Endodermal cell (in vitro differentiated cells): Measurements from ENCODE around the gene DLGAP1. TPM values are rescaled to one million over a fixed set of nuclear protein-coding genes. Genes with fewer than 3 reads are reported as not detected.

Experiments used
- DNase-seq: peaks from one replicate; pipeline ENCODE4 v3.0.0-alpha.2; 2017
- H3K27ac ChIP-seq: 2 replicates; pipeline ENCODE4 v1.5.1; 2013; ENCODE audit warnings: mild to moderate bottlenecking, low read depth, low read length, moderate library complexity
- H3K27me3 ChIP-seq: 2 replicates; pipeline ENCODE4 v1.6.1; 2013; ENCODE audit warnings: mild to moderate bottlenecking, low read length, moderate library complexity; ENCODE audit not compliant: insufficient read depth, control insufficient read depth, poor library complexity, severe bottlenecking
- H3K36me3 ChIP-seq: 2 replicates; pipeline ENCODE4 v1.7.0; 2013; ENCODE audit warnings: mild to moderate bottlenecking, low read length, moderate library complexity; ENCODE audit not compliant: control insufficient read depth, insufficient read depth
- H3K4me1 ChIP-seq: one replicate; pipeline ENCODE4 v1.7.0; 2013; ENCODE audit warnings: low read length; ENCODE audit not compliant: control insufficient read depth, insufficient read depth
- H3K4me3 ChIP-seq: 2 replicates; pipeline ENCODE4 v1.5.1; 2013; ENCODE audit warnings: mild to moderate bottlenecking, low read length, moderate library complexity
- H3K9ac ChIP-seq: 2 replicates; pipeline ENCODE4 v1.6.1; 2013; ENCODE audit warnings: mild to moderate bottlenecking, low read length, moderate library complexity; ENCODE audit not compliant: poor library complexity, severe bottlenecking; ENCODE audit errors: extremely low read depth
- H3K9me3 ChIP-seq: 2 replicates; pipeline ENCODE4 v1.6.1; 2013; ENCODE audit warnings: mild to moderate bottlenecking, low read length, moderate library complexity; ENCODE audit not compliant: control insufficient read depth
- H3K27ac Mint-ChIP-seq: 2 replicates; pipeline ENCODE4 v1.8.0; 2020; ENCODE audit warnings: mixed read lengths
- H3K27me3 Mint-ChIP-seq: 2 replicates; pipeline ENCODE4 v1.8.0; 2021; ENCODE audit warnings: mild to moderate bottlenecking, mixed read lengths; ENCODE audit not compliant: insufficient read depth
- H3K36me3 Mint-ChIP-seq: 2 replicates; pipeline ENCODE4 v1.8.0; 2020; ENCODE audit warnings: low read depth, mixed read lengths
- H3K4me1 Mint-ChIP-seq: 2 replicates; pipeline ENCODE4 v1.8.0; 2020; ENCODE audit warnings: mixed read lengths
- H3K4me3 Mint-ChIP-seq: 2 replicates; pipeline ENCODE4 v1.8.0; 2020; ENCODE audit warnings: mild to moderate bottlenecking, moderate library complexity, mixed read lengths
- H3K9me3 Mint-ChIP-seq: 2 replicates; pipeline ENCODE4 v1.8.0; 2020; ENCODE audit warnings: mild to moderate bottlenecking, mixed read lengths
- WGBS, 2 experiments: methylation state at CpG; one replicate each; pipeline versions ENCODE4 v1.1.5 to v1.1.7; 2013; ENCODE audit warnings: missing lambda C conversion rate in 2 of 2, mixed read lengths in 1 of 2; ENCODE audit not compliant: insufficient coverage in 1 of 2, insufficient read length in 1 of 2; 5-methylcytosine and 5-hydroxymethylcytosine counted together
- total RNA-seq, 2 donors: library from RNA; stranded (reverse); fragmentation: NEBNext Ultra II Directional in 1 of 2; extraction: Animal tissue kit (Norgen Biotek cat#: 25700) in 1 of 2; gene quantifications; 2 replicates in 1 of 2; 3 replicates in 1 of 2; pipeline ENCODE4 v1.2.1, GENCODE V29; 2021
- TF ChIP-seq, protein P1 (sequence below): fragments of 200-600 bp; sonication (generic); conservative IDR thresholded peaks from 2 replicates; pipeline ENCODE4 v1.5.0; 2021; ENCODE audit warnings: antibody characterized with exemption, mild to moderate bottlenecking

Gene DLGAP1
- total RNA-seq, 2 donors from 2014 or later: 11.5 to 21.5 TPM

DNA sequence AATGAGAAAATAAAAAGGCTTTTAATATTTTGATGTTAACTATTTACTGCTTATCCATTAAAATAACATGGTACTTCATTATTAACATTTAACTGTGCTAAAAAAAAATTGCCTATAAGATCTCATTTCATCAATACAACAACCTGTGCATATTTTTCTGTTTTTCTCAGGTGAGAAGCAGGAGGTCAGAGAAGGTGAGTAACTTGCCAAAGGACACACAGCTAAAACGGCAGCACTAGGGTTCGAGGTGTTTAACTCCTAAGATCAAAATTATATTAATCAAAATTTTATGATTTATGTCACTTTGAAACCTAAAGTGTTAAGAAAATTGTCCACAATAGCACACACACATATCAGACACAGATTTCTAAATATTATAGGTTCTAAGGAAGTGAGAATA lies 639.1 kb downstream of the DLGAP1 start:
- H3K27me3 Mint-ChIP-seq: no peaks in the 10 kb centered on the region
- no peak overlapping the region for H3K9ac ChIP-seq
- TF ChIP-seq, protein P1, sequence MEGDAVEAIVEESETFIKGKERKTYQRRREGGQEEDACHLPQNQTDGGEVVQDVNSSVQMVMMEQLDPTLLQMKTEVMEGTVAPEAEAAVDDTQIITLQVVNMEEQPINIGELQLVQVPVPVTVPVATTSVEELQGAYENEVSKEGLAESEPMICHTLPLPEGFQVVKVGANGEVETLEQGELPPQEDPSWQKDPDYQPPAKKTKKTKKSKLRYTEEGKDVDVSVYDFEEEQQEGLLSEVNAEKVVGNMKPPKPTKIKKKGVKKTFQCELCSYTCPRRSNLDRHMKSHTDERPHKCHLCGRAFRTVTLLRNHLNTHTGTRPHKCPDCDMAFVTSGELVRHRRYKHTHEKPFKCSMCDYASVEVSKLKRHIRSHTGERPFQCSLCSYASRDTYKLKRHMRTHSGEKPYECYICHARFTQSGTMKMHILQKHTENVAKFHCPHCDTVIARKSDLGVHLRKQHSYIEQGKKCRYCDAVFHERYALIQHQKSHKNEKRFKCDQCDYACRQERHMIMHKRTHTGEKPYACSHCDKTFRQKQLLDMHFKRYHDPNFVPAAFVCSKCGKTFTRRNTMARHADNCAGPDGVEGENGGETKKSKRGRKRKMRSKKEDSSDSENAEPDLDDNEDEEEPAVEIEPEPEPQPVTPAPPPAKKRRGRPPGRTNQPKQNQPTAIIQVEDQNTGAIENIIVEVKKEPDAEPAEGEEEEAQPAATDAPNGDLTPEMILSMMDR: no peak
- H3K27me3 ChIP-seq: no peaks in the 10 kb centered on the region
- DNase-seq: no peak
- no peaks in the 10 kb centered on the region for H3K9me3 ChIP-seq
- H3K4me1 ChIP-seq: no peaks in the 10 kb centered on the region
- no peak overlapping the region for H3K27ac ChIP-seq
- H3K27ac Mint-ChIP-seq: no peak overlapping the region
- no peak overlapping the region for H3K4me3 ChIP-seq
- no peaks in the 10 kb centered on the region for H3K36me3 Mint-ChIP-seq
- peaks cover 23% of the 10 kb centered on the region for H3K36me3 ChIP-seq
- H3K4me3 Mint-ChIP-seq: no peak overlapping the region
- H3K4me1 Mint-ChIP-seq: peaks cover 7% of the 10 kb centered on the region
- H3K9me3 Mint-ChIP-seq: no peaks in the 10 kb centered on the region
- 100% methylated on average over 1 of the region's 2 CpGs; no CpG with 5 or more reads in 1 of the 2 experiments for WGBS, 2 experiments

DNA sequence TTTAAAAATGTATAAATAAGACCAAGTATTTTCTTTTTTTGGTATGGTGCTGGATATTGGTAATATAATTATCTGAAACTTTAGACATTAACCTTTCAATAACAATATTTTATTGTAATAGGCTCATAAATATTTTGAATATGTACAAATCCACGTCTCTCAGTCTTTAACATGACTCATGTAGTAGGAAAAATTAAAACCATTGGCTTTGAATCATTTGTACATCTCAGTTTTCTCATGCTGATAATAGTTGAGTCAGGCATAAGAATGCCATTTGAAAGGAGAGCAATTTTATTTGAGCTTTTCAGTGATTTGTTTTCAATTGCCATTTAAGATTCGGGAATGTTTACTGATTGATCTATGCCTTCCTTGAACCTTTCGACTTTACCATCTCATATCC lies 640.3 kb downstream of the DLGAP1 start:
- Histone ChIP-seq H3K36me3 (peaks cover 24% of the 10 kb centered on the region), H3K27ac (no peak overlapping the region), H3K4me1 (no peaks in the 10 kb centered on the region), H3K9me3 (no peaks in the 10 kb centered on the region), H3K9ac (no peak overlapping the region), H3K4me3 (no peak overlapping the region), H3K27me3 (no peaks in the 10 kb centered on the region)
- H3K27ac Mint-ChIP-seq: no peak overlapping the region
- TF ChIP-seq, protein P1: no peak
- peaks cover under 1% of the 10 kb centered on the region for H3K4me1 Mint-ChIP-seq
- H3K36me3 Mint-ChIP-seq: no peaks in the 10 kb centered on the region
- H3K9me3 Mint-ChIP-seq: no peaks in the 10 kb centered on the region
- no peaks in the 10 kb centered on the region for H3K27me3 Mint-ChIP-seq
- DNase-seq: no peak
- 88 to 93% methylated on average over 2 to 3 of the region's 3 CpGs for WGBS, 2 experiments
- no peak overlapping the region for H3K4me3 Mint-ChIP-seq

DNA sequence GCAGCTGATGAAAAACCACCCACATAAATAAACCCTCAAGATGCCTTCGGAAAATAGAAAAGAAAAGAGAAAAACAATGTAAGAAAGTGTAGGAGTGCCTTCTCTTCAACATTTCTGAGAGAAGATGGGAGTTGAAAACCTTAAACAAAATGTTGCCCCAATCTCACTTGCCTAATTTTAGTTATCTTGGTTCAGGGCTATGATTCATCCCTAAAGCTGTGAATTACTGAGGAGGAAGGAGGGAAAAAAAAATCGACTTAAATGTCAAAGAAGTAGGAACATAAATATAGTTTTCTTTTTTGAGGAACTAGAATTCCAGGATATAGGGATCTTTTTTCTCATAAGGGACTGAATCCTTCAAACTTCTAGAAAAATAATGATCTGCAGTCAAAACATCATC lies 644.8 kb downstream of the DLGAP1 start:
- peaks cover 24% of the 10 kb centered on the region for H3K36me3 ChIP-seq

More for the DNA sequence above, 644.8 kb downstream of the DLGAP1 start:
- Histone ChIP-seq H3K9ac (no peak overlapping the region), H3K27ac (no peak overlapping the region), H3K4me1 (no peaks in the 10 kb centered on the region), H3K27me3 (no peaks in the 10 kb centered on the region), H3K9me3 (no peaks in the 10 kb centered on the region), H3K4me3 (no peak overlapping the region)
- H3K4me1 Mint-ChIP-seq: no peaks in the 10 kb centered on the region
- TF ChIP-seq, protein P1: no peak
- WGBS, 2 experiments: 93 to 100% methylated on average over 2 of the region's 2 CpGs
- no peak for DNase-seq
- H3K9me3 Mint-ChIP-seq: no peaks in the 10 kb centered on the region
- no peak overlapping the region for H3K27ac Mint-ChIP-seq
- H3K4me3 Mint-ChIP-seq: no peak overlapping the region
- H3K27me3 Mint-ChIP-seq: no peaks in the 10 kb centered on the region
- H3K36me3 Mint-ChIP-seq: no peaks in the 10 kb centered on the region
